ENCODE results near the gene TRIM64.
"Not testable (repeated sequence)": the region's sequence is repeated elsewhere in the genome, so short reads cannot be mapped to it uniquely, and the experiment has no call there.

TRIM64 gene

GRCh38 chr11:89965737-89966136, at the start of gene TRIM64:
TRIM64 (plus strand) TSS chr11:89966037; CDS start chr11:89968504, 2,467 bp downstream.
- not testable (repeated sequence) for DNase-seq

- DNase-seq = no peak
Measured at GRCh38 chr11:89922195-89922660, 43.6 kb upstream of the TRIM64 start, which contains the start of gene TRIM49D1. TRIM49D1 (minus strand) TSS chr11:89922245; CDS start chr11:89917710, 4,535 bp downstream.

- not testable (repeated sequence) for DNase-seq
Measured at GRCh38 chr11:89923764-89924163, 42.1 kb upstream of the TRIM64 start, which contains the start of gene TRIM49D2. TRIM49D2 (plus strand) TSS chr11:89924064; CDS start chr11:89926762, 2,698 bp downstream.

- not testable (repeated sequence) for DNase-seq
Measured at GRCh38 chr11:89960833-89961232, 5.0 kb upstream of the TRIM64 start.
